IMR-90 (cell line): ENCODE measurements around the gene ATP10A. TPM values are rescaled to one million over a fixed set of nuclear protein-coding genes. Genes with fewer than 3 reads are reported as not detected.
A peak's percentile ranks its signal among the peaks of the same experiment; 100 is the strongest.

Source experiments
- ATAC-seq: fragments of 200-7000 bp; cut with Tn5 transposase; 2 replicates; pipeline ENCODE4 v1.9.1; 2020; ENCODE audit warnings: low read depth, mild to moderate bottlenecking, moderate library complexity
- BruUV-seq: library from RNA; stranded (reverse); fragments of 400-500 nt; replicated peaks from 2 replicates; lab custom pipeline; 2021; lab: Mats Ljungman, UMichigan
- CTCF ChIA-PET: fragments of 300-600 bp; formaldehyde crosslinking; extraction: SDS; loops from one replicate; lab custom pipeline; 2021; ENCODE audit warnings: antibody characterized with exemption; lab: Yijun Ruan, JAX
- POLR2A ChIA-PET: fragments of 300-600 bp; sonication (Branson Sonifier 250); formaldehyde crosslinking; loops from one replicate; lab custom pipeline; 2022; ENCODE audit warnings: antibody characterized with exemption; ENCODE audit not compliant: unreplicated experiment; lab: Charles Lee
- DNase-seq: peaks from one replicate; pipeline ENCODE4 v3.0.0; 2013
- H2AFZ ChIP-seq: replicated peaks from 2 replicates; pipeline ENCODE3; 2013; ENCODE audit warnings: low read length, mild to moderate bottlenecking; ENCODE audit not compliant: poor library complexity
- H2AK5ac ChIP-seq: 2 replicates; pipeline ENCODE4 v1.6.1; 2013; ENCODE audit warnings: low read depth, low read length, inconsistent platforms
- H2AK9ac ChIP-seq: replicated peaks from 2 replicates; pipeline ENCODE3; 2013; ENCODE audit warnings: mild to moderate bottlenecking, low read depth, low read length, moderate library complexity; ENCODE audit not compliant: poor library complexity
- H2BK120ac ChIP-seq: 2 replicates; pipeline ENCODE4 v1.6.1; 2013; ENCODE audit warnings: low read depth, low read length, inconsistent platforms
- H2BK15ac ChIP-seq: 3 replicates; pipeline ENCODE4 v1.6.1; 2013; ENCODE audit warnings: low read depth, low read length, inconsistent platforms
- H2BK20ac ChIP-seq: 2 replicates; pipeline ENCODE4 v1.6.1; 2013; ENCODE audit warnings: low read depth, mild to moderate bottlenecking, inconsistent platforms, low read length, moderate library complexity
- H2BK5ac ChIP-seq: 2 replicates; pipeline ENCODE4 v1.6.1; 2013; ENCODE audit warnings: mild to moderate bottlenecking, low read depth, low read length, inconsistent platforms; ENCODE audit not compliant: poor library complexity, severe bottlenecking
- H3K14ac ChIP-seq: replicated peaks from 2 replicates; pipeline ENCODE4 v1.6.1; 2013; ENCODE audit warnings: low read depth, low read length, inconsistent platforms
- H3K18ac ChIP-seq: 2 replicates; pipeline ENCODE4 v1.6.1; 2013; ENCODE audit warnings: low read depth, low read length, control low read depth
- H3K23ac ChIP-seq: 2 replicates; pipeline ENCODE4 v1.6.1; 2013; ENCODE audit warnings: low read depth, low read length, inconsistent platforms
- H3K27ac ChIP-seq: 2 replicates; pipeline ENCODE4 v1.5.1; 2013; ENCODE audit warnings: mild to moderate bottlenecking, control low read depth, low read length; ENCODE audit not compliant: insufficient read depth
- H3K27me3 ChIP-seq: 2 replicates; pipeline ENCODE4 v1.6.1; 2013; ENCODE audit warnings: low read length; ENCODE audit not compliant: control insufficient read depth, insufficient read depth
- H3K36me3 ChIP-seq: 2 replicates; pipeline ENCODE4 v1.6.1; 2013; ENCODE audit warnings: low read length, mixed read lengths; ENCODE audit not compliant: control insufficient read depth, insufficient read depth
- H3K4ac ChIP-seq: 2 replicates; pipeline ENCODE4 v1.6.1; 2013; ENCODE audit warnings: low read depth, low read length, inconsistent platforms
- H3K4me1 ChIP-seq: 2 replicates; pipeline ENCODE4 v1.6.1; 2013; ENCODE audit warnings: low read length, mixed read lengths; ENCODE audit not compliant: control insufficient read depth, insufficient read depth
- H3K4me2 ChIP-seq: 2 replicates; pipeline ENCODE4 v1.6.1; 2013; ENCODE audit warnings: low read depth, mild to moderate bottlenecking, control low read depth, low read length, moderate library complexity
- H3K4me3 ChIP-seq: 2 replicates; pipeline ENCODE4 v1.5.1; 2013; ENCODE audit warnings: low read depth, mild to moderate bottlenecking, control low read depth, low read length, moderate library complexity; ENCODE audit not compliant: insufficient read depth
- H3K56ac ChIP-seq: 2 replicates; pipeline ENCODE4 v1.6.1; 2013; ENCODE audit warnings: low read length, inconsistent platforms; ENCODE audit not compliant: insufficient read depth; ENCODE audit errors: extremely low read depth
- H3K79me1 ChIP-seq, 2 experiments: 2 replicates each; pipeline ENCODE4 v1.6.1; 2013; ENCODE audit warnings: low read length in 2 of 2, inconsistent platforms in 1 of 2, low read depth in 1 of 2
- H3K9ac ChIP-seq: 2 replicates; pipeline ENCODE4 v1.6.1; 2013; ENCODE audit warnings: low read depth, low read length, control low read depth
- H3K9me1 ChIP-seq: 2 replicates; pipeline ENCODE4 v1.6.1; 2013; ENCODE audit warnings: low read length, inconsistent platforms; ENCODE audit not compliant: insufficient read depth
- H3K9me3 ChIP-seq: 2 replicates; pipeline ENCODE4 v1.6.1; 2013; ENCODE audit warnings: low read length; ENCODE audit not compliant: control insufficient read depth, insufficient read depth
- H4K20me1 ChIP-seq: 2 replicates; pipeline ENCODE4 v1.6.1; 2013; ENCODE audit warnings: low read length, inconsistent platforms; ENCODE audit not compliant: insufficient read depth
- H4K5ac ChIP-seq: 2 replicates; pipeline ENCODE4 v1.6.1; 2013; ENCODE audit warnings: mild to moderate bottlenecking, low read depth, low read length, control low read depth
- H4K8ac ChIP-seq, 2 experiments: 2 replicates each; pipeline ENCODE4 v1.6.1; 2013; ENCODE audit warnings: low read depth in 2 of 2, low read length in 2 of 2, control low read depth in 1 of 2, inconsistent platforms in 1 of 2
- H4K91ac ChIP-seq: 2 replicates; pipeline ENCODE4 v1.6.1; 2013; ENCODE audit warnings: low read depth, low read length, inconsistent platforms; ENCODE audit not compliant: insufficient read depth
- CHD1 ChIP-seq: IDR thresholded peaks from 2 replicates; pipeline ENCODE4 v1.6.1; 2012; ENCODE audit warnings: low read depth, low read length, improper control_type of control experiment
- WGBS, 2 experiments: methylation state at CpG; one replicate each; pipeline versions ENCODE4 v1.1.5 to v1.1.7; 2013; ENCODE audit warnings: missing lambda C conversion rate in 2 of 2; ENCODE audit not compliant: insufficient read length in 1 of 2; ENCODE audit errors: extremely low coverage in 2 of 2; 5-methylcytosine and 5-hydroxymethylcytosine counted together
- dilution Hi-C: fragments of 300-500 bp; cut with HindIII; formaldehyde crosslinking; loops from one replicate; pipeline ENCODE4 v1.14.3; 2018; ENCODE audit warnings: low sequenced_read_pairs; ENCODE audit not compliant: unreplicated experiment
- in situ Hi-C: fragments of 300-500 bp; cut with MboI; formaldehyde crosslinking; loops from 3 replicates; pipeline ENCODE4 v1.14.3; 2019; ENCODE audit warnings: low sequenced_read_pairs, inconsistent platforms, mixed read lengths
- intact Hi-C: fragments of 100-400 bp; cut with micrococcal nuclease; formaldehyde crosslinking; loops from 2 replicates; pipeline ENCODE4 v1.10.0; 2022
- polyA plus RNA-seq, 3 experiments: library from polyadenylated mRNA; depleted of rRNA; stranded (reverse); fragments of >200 nt; gene quantifications; 2 replicates each; pipeline ENCODE4 v1.2.3, GENCODE V29; 2012; ENCODE audit warnings: low replicate concordance in 1 of 3
- total RNA-seq: library from RNA; depleted of rRNA; stranded (reverse); fragments of >200 nt; gene quantifications from 2 replicates; pipeline ENCODE4 v1.2.3, GENCODE V29; 2012

ATP10A gene
- total and polyA plus RNA-seq, 2 of the 4 experiments (the other 2 are of a cell fraction): 13.8 to 16.0 TPM

DNA sequence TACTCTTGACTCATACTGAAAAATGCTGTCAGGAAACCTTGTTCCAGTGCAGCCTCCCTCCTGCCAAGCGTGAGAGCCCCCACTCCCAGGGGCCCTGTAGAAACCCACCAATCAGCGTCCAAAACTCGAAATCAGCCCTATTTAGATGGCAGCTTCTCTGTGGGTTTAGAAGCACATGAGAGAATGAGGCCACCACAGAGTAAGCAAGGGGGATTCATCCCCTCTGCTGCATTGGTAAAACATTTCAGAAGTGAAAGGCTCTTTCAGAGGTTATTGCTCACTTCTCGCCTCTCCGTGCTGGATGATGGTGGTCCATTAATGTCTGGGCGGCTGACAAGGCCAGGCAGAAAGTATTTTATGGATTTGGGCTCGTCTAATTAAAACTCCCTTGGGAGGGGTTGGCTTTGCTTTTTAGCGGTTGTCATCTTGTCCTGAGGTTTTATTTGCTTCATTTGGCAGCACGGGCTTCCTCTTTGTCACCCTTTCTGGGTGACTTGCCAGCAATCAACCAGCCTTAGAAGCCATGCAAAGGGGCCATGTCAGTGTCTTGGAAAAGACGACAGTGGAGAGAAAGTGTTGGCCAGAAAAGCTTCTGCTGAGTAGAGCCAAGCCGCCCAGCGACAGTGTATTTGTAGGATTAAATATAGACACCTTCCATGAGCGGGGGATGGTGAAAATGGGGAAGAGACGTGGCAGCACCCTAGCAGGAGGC lies 145.5 kb downstream of the ATP10A start:
- no peak overlapping the region for H3K18ac ChIP-seq
- ChIA-PET POLR2A (no interaction called here), CTCF (no interaction called here)
- H3K27ac ChIP-seq: peak overlapping the region; percentile 29; the same call in 1 of the 2 replicates
- no peak overlapping the region for H2BK5ac ChIP-seq
- no peak overlapping the region for H2BK15ac ChIP-seq
- H2AK9ac ChIP-seq: no peak overlapping the region
- no CpG with 5 or more reads among the region's 14 CpGs for WGBS, 2 experiments
- H3K23ac ChIP-seq: no peak overlapping the region
- no peaks in the 10 kb centered on the region for H3K27me3 ChIP-seq
- no peak for TF ChIP-seq CHD1
- H3K9ac ChIP-seq: no peak overlapping the region
- intact Hi-C loops: no loop called here
- H4K91ac ChIP-seq: peak overlapping the region; percentile 1; the same call in 1 of the 2 replicates
- H4K20me1 ChIP-seq: no peaks in the 10 kb centered on the region
- no peak overlapping the region for H3K4me2 ChIP-seq
- no peak overlapping the region; the same call in 1 of the 2 replicates for H2BK20ac ChIP-seq
- in situ Hi-C loops: loop anchor here (25.0 kb wide), 1 partner anchor 545 kb away; no protein-coding TSS in a partner anchor
- peaks cover 7% of the 10 kb centered on the region; the same call in 1 of the 2 replicates for H3K9me1 ChIP-seq
- no peak overlapping the region for H4K8ac ChIP-seq
- no peak overlapping the region for H2AK5ac ChIP-seq
- H2BK120ac ChIP-seq: no peak overlapping the region
- no peak overlapping the region for H4K5ac ChIP-seq
- ATAC-seq (peak; percentile 68), DNase-seq (peak; percentile 53)
- H3K4me3 ChIP-seq: no peak overlapping the region
- no peak overlapping the region for H2AFZ ChIP-seq
- BruUV-seq: no TSS peak
- peaks cover 6% of the 10 kb centered on the region; the same call in 1 of the 2 replicates for H3K36me3 ChIP-seq
- no peak overlapping the region for H3K56ac ChIP-seq
- H3K14ac ChIP-seq: 0 out of 2 replicates have a peak overlapping the region, but pooled peaks have one; percentile 35
- H3K9me3 ChIP-seq: no peaks in the 10 kb centered on the region
- peaks cover 5% of the 10 kb centered on the region for H3K4me1 ChIP-seq
- dilution Hi-C loops: no loop called here
- H3K4ac ChIP-seq: no peak overlapping the region
- no peaks in the 10 kb centered on the region; a peak in 1 of 4 replicates for H3K79me1 ChIP-seq
